Effector memory CD4-positive, alpha-beta T cell (primary cell): ENCODE measurements around the gene MYH9.
"Not testable (repeated sequence)": the region's sequence is repeated elsewhere in the genome, so short reads cannot be mapped to it uniquely, and the experiment has no call there.

Source experiments
- DNase-seq, 3 donors: peaks; one replicate each; pipeline ENCODE4 v3.0.0-alpha.2; 2020
- H3K27ac ChIP-seq: 2 replicates; pipeline ENCODE4 v1.7.0; 2013; ENCODE audit warnings: mild to moderate bottlenecking, low read length, moderate library complexity; ENCODE audit not compliant: insufficient read depth, poor library complexity, severe bottlenecking
- H3K27me3 ChIP-seq: replicated peaks from 2 replicates; pipeline ENCODE4 v1.7.0; 2013; ENCODE audit warnings: mild to moderate bottlenecking, low read length; ENCODE audit not compliant: insufficient read depth, control insufficient read depth, poor library complexity, severe bottlenecking
- H3K36me3 ChIP-seq: 2 replicates; pipeline ENCODE4 v1.7.0; 2013; ENCODE audit warnings: mild to moderate bottlenecking, low read length, moderate library complexity; ENCODE audit not compliant: control insufficient read depth, insufficient read depth
- H3K4me1 ChIP-seq: 2 replicates; pipeline ENCODE4 v1.7.0; 2013; ENCODE audit warnings: low read length, mild to moderate bottlenecking; ENCODE audit not compliant: control insufficient read depth, insufficient read depth, poor library complexity, severe bottlenecking
- H3K4me3 ChIP-seq: 2 replicates; pipeline ENCODE4 v1.7.0; 2013; ENCODE audit warnings: low read length, low read depth, mild to moderate bottlenecking; ENCODE audit not compliant: insufficient read depth, poor library complexity, severe bottlenecking
- H3K9me3 ChIP-seq: 2 replicates; pipeline ENCODE4 v1.7.0; 2013; ENCODE audit warnings: mild to moderate bottlenecking, low read length, moderate library complexity; ENCODE audit not compliant: control insufficient read depth

The MYH9 gene

GRCh38 chr22:36259615-36260300, 128.0 kb downstream of the MYH9 start:
- Histone ChIP-seq H3K27ac (peak overlapping the region; percentile 43), H3K4me3 (no peak overlapping the region), H3K4me1 (peaks cover 18% of the 10 kb centered on the region), H3K36me3 (peaks cover 22% of the 10 kb centered on the region), H3K9me3 (no peaks in the 10 kb centered on the region), H3K27me3 (no peaks in the 10 kb centered on the region)
- DNase-seq = no peak

GRCh38 chr22:36258701-36259614, 128.8 kb downstream of the MYH9 start:
- DNase-seq = no peak
- H3K36me3 ChIP-seq = peaks cover 22% of the 10 kb centered on the region
- H3K9me3 ChIP-seq = no peaks in the 10 kb centered on the region
- no peak overlapping the region for H3K4me3 ChIP-seq
- H3K27me3 ChIP-seq = no peaks in the 10 kb centered on the region
- H3K27ac ChIP-seq = peak overlapping the region; percentile 43
- peaks cover 23% of the 10 kb centered on the region for H3K4me1 ChIP-seq

GRCh38 chr22:36257948-36258670, 129.7 kb downstream of the MYH9 start:
- Histone ChIP-seq H3K4me3 (no peak overlapping the region), H3K9me3 (no peaks in the 10 kb centered on the region), H3K27ac (peak overlapping the region; percentile 43), H3K4me1 (peaks cover 30% of the 10 kb centered on the region), H3K27me3 (no peaks in the 10 kb centered on the region), H3K36me3 (peaks cover 22% of the 10 kb centered on the region)
- DNase-seq = peak in 1 of 3 donors; percentile 11

GRCh38 chr22:36257308-36257707, 130.5 kb downstream of the MYH9 start:
- Histone ChIP-seq H3K36me3 (peaks cover 17% of the 10 kb centered on the region), H3K4me1 (peaks cover 30% of the 10 kb centered on the region), H3K9me3 (no peaks in the 10 kb centered on the region), H3K27me3 (no peaks in the 10 kb centered on the region), H3K4me3 (no peak overlapping the region), H3K27ac (no peak overlapping the region)
- DNase-seq = no peak

GRCh38 chr22:36256478-36256877, 131.3 kb downstream of the MYH9 start:
- H3K4me3 ChIP-seq = no peak overlapping the region
- H3K36me3 ChIP-seq = peaks cover 9% of the 10 kb centered on the region
- no peaks in the 10 kb centered on the region for H3K27me3 ChIP-seq
- H3K9me3 ChIP-seq = no peaks in the 10 kb centered on the region
- no peak for DNase-seq
- peaks cover 30% of the 10 kb centered on the region for H3K4me1 ChIP-seq
- H3K27ac ChIP-seq = no peak overlapping the region

GRCh38 chr22:36255572-36255971, 132.2 kb downstream of the MYH9 start:
- H3K9me3 ChIP-seq, H3K4me3 ChIP-seq, H3K36me3 ChIP-seq, H3K27me3 ChIP-seq, DNase-seq, H3K27ac ChIP-seq: not testable (repeated sequence)
- H3K4me1 ChIP-seq = peaks cover 30% of the 10 kb centered on the region

GRCh38 chr22:36253523-36254490, 134.0 kb downstream of the MYH9 start:
- Histone ChIP-seq H3K27ac (peak overlapping the region; percentile 70), H3K9me3 (no peaks in the 10 kb centered on the region), H3K4me3 (peak overlapping the region; percentile 70), H3K4me1 (peaks cover 21% of the 10 kb centered on the region), H3K36me3 (no peaks in the 10 kb centered on the region), H3K27me3 (no peaks in the 10 kb centered on the region)
- no peak for DNase-seq

- Histone ChIP-seq H3K9me3 (no peaks in the 10 kb centered on the region), H3K4me1 (peaks cover 17% of the 10 kb centered on the region), H3K27me3 (no peaks in the 10 kb centered on the region), H3K36me3 (no peaks in the 10 kb centered on the region), H3K4me3 (peak within 1 kb of the TSS; percentile 70), H3K27ac (peak within 1 kb of the TSS; percentile 70)
- peak in 2 of 3 donors; percentile 19 to 34 for DNase-seq
Observed at GRCh38 chr22:36252754-36253522, 134.8 kb downstream of the MYH9 start, which contains the start of gene APOL1. Gene APOL1 (plus strand): TSS chr22:36253133. CDS start chr22:36254956, 1,823 bp downstream.
